ENCODE measurements around the gene STK4.

STK4 gene

DNA sequence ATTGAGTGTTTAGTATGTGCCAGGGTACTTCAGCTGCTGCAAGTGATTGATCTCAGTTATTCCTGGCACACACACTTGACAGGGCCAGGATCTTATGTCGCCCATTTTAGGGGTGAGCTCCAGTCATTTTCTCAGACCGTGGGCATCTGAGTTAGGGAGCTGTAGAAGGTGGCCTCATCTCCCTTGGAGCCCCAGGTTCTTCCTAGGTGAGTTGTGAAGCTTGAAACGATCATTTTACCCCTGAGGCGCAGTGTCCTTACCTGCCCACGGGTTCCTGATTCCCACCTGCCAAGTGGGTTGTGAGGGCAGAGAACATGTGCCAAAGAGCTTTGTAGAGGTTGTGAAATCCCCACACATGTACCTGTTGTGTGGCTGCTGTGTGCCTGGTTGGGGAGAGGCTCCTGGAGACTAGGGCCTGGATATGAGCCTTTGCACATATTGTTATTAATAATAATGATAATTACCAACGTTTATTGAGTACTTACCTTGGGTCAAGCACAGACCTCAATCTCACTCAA is 135.1 kb downstream of the STK4 start:
- Histone ChIP-seq H3K4me2 (ENCODE audit: low read length) (peak overlapping the region; percentile 58), H2BK5ac (ENCODE audit: low read depth, low read length, poor library complexity) (no peak overlapping the region), H3K4me3 (ENCODE audit: low read depth, low read length) (no peak overlapping the region), H3K4me1 (ENCODE audit: control insufficient read depth in 1 of 2, insufficient read depth in 2 of 2, low read length in 2 of 2) (peaks cover 0 to 10% of the 10 kb centered on the region in 2 experiments), H4K12ac (ENCODE audit: low read depth, low read length) (no peak overlapping the region), H3K4ac (ENCODE audit: low read depth, low read length) (peak overlapping the region; percentile 22), H3K18ac (ENCODE audit: low read length) (peak overlapping the region; percentile 41), H2AK5ac (ENCODE audit: low read length) (peak overlapping the region; percentile 5), H3K36me3 (ENCODE audit: control insufficient read depth in 1 of 2, insufficient read depth in 2 of 2, low read length in 2 of 2) (peaks cover 7 to 10% of the 10 kb centered on the region in 2 experiments), H3K14ac (ENCODE audit: low read length) (peak overlapping the region; percentile 11), H4K8ac (ENCODE audit: low read depth, low read length) (peak overlapping the region; percentile 89), H2BK12ac (ENCODE audit: low read length) (peak overlapping the region; percentile 6), H2AFZ (ENCODE audit: insufficient read depth, low read length, poor library complexity) (no peak overlapping the region), H3K9ac (ENCODE audit: low read length) (no peak overlapping the region), H3K23ac (ENCODE audit: low read length) (no peak overlapping the region), H2BK120ac (ENCODE audit: insufficient read depth, low read length, poor library complexity) (peak overlapping the region; percentile 70), H3K9me3 (ENCODE audit: insufficient read depth, low read depth, low read length) (peaks cover 6% of the 10 kb centered on the region), H3K79me2 (ENCODE audit: control insufficient read depth, insufficient read depth, low read length, poor library complexity) (no peaks in the 10 kb centered on the region), H4K91ac (ENCODE audit: low read depth, low read length) (peak overlapping the region; percentile 50), H3K79me1 (ENCODE audit: low read length) (peaks cover 5% of the 10 kb centered on the region), H3K27ac (ENCODE audit: low read depth, low read length) (no peak overlapping the region), H3K27me3 (ENCODE audit: insufficient read depth, low read length) (no peaks in the 10 kb centered on the region)
- no CpG with 5 or more reads among the region's 6 CpGs for WGBS (ENCODE audit: extremely low coverage, insufficient coverage, insufficient read length)
- no peak for DNase-seq

- H3K9ac ChIP-seq (ENCODE audit: low read length) = no peak overlapping the region
- H3K27me3 ChIP-seq (ENCODE audit: insufficient read depth, low read length) = no peaks in the 10 kb centered on the region
- no peak overlapping the region for H2AFZ ChIP-seq (ENCODE audit: insufficient read depth, low read length, poor library complexity)
- H3K27ac ChIP-seq (ENCODE audit: low read depth, low read length) = no peak overlapping the region
- H4K8ac ChIP-seq (ENCODE audit: low read depth, low read length) = no peak overlapping the region
- peaks cover 5% of the 10 kb centered on the region for H3K79me1 ChIP-seq (ENCODE audit: low read length)
- no peak overlapping the region for H3K18ac ChIP-seq (ENCODE audit: low read length)
- no CpG with 5 or more reads among the region's 2 CpGs for WGBS (ENCODE audit: extremely low coverage, insufficient coverage, insufficient read length)
- H4K91ac ChIP-seq (ENCODE audit: low read depth, low read length) = no peak overlapping the region
- H2BK12ac ChIP-seq (ENCODE audit: low read length) = peak overlapping the region; percentile 39
- peaks cover under 1% of the 10 kb centered on the region for H3K9me3 ChIP-seq (ENCODE audit: insufficient read depth, low read depth, low read length)
- no peaks in the 10 kb centered on the region for H3K79me2 ChIP-seq (ENCODE audit: control insufficient read depth, insufficient read depth, low read length, poor library complexity)
- H3K23ac ChIP-seq (ENCODE audit: low read length) = no peak overlapping the region
- H2BK5ac ChIP-seq (ENCODE audit: low read depth, low read length, poor library complexity) = no peak overlapping the region
- DNase-seq = no peak
- H3K4me1 ChIP-seq (ENCODE audit: control insufficient read depth in 1 of 2, insufficient read depth in 2 of 2, low read length in 2 of 2) = peaks cover 0 to 10% of the 10 kb centered on the region in 2 experiments
- H3K4ac ChIP-seq (ENCODE audit: low read depth, low read length) = no peak overlapping the region
- H2BK120ac ChIP-seq (ENCODE audit: insufficient read depth, low read length, poor library complexity) = no peak overlapping the region
- no peak overlapping the region for H3K4me3 ChIP-seq (ENCODE audit: low read depth, low read length)
- peaks cover 0 to 2% of the 10 kb centered on the region in 2 experiments for H3K36me3 ChIP-seq (ENCODE audit: control insufficient read depth in 1 of 2, insufficient read depth in 2 of 2, low read length in 2 of 2)
- no peak overlapping the region for H2AK5ac ChIP-seq (ENCODE audit: low read length)
- H4K12ac ChIP-seq (ENCODE audit: low read depth, low read length) = no peak overlapping the region
- H3K4me2 ChIP-seq (ENCODE audit: low read length) = no peak overlapping the region
- H3K14ac ChIP-seq (ENCODE audit: low read length) = no peak overlapping the region
Measured at GRCh38 chr20:45103072-45103471, 136.8 kb downstream of the STK4 start.

DNA sequence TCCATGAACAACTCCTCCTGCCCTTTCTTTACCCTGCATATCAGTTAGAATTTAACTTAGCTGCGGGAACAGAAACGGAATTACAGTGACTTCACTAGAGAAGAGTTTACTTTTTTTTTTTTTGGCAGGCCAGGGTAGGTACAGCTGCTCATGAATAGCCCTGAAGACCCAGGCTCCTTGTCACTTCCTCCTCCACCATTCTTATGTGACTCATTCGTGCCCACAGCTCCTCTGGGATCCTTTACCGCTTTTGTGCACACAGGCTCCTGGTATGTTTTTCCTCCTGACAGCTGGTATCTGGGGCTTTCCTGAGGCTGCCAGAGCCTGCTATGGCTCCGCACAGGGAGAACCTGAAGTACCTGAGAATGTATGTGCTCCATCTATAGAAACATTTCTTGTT is 138.5 kb downstream of the STK4 start:
- Histone ChIP-seq H4K12ac (ENCODE audit: low read depth, low read length) (no peak overlapping the region), H3K23ac (ENCODE audit: low read length) (no peak overlapping the region), H2BK12ac (ENCODE audit: low read length) (no peak overlapping the region), H3K9ac (ENCODE audit: low read length) (no peak overlapping the region), H2AFZ (ENCODE audit: insufficient read depth, low read length, poor library complexity) (no peak overlapping the region), H2AK5ac (ENCODE audit: low read length) (no peak overlapping the region), H3K79me2 (ENCODE audit: control insufficient read depth, insufficient read depth, low read length, poor library complexity) (no peaks in the 10 kb centered on the region), H3K9me3 (ENCODE audit: insufficient read depth, low read depth, low read length) (no peaks in the 10 kb centered on the region), H4K8ac (ENCODE audit: low read depth, low read length) (no peak overlapping the region), H3K4me1 (ENCODE audit: control insufficient read depth in 1 of 2, insufficient read depth in 2 of 2, low read length in 2 of 2) (peaks cover 0 to 10% of the 10 kb centered on the region in 2 experiments), H3K36me3 (ENCODE audit: control insufficient read depth in 1 of 2, insufficient read depth in 2 of 2, low read length in 2 of 2) (no peaks in the 10 kb centered on the region), H3K18ac (ENCODE audit: low read length) (no peak overlapping the region), H3K79me1 (ENCODE audit: low read length) (peaks cover 5% of the 10 kb centered on the region), H2BK120ac (ENCODE audit: insufficient read depth, low read length, poor library complexity) (no peak overlapping the region), H3K27ac (ENCODE audit: low read depth, low read length) (peak overlapping the region; percentile 10), H3K4me2 (ENCODE audit: low read length) (no peak overlapping the region), H4K91ac (ENCODE audit: low read depth, low read length) (no peak overlapping the region), H3K14ac (ENCODE audit: low read length) (no peak overlapping the region), H3K4ac (ENCODE audit: low read depth, low read length) (no peak overlapping the region), H3K27me3 (ENCODE audit: insufficient read depth, low read length) (no peaks in the 10 kb centered on the region), H2BK5ac (ENCODE audit: low read depth, low read length, poor library complexity) (no peak overlapping the region), H3K4me3 (ENCODE audit: low read depth, low read length) (no peak overlapping the region)
- peak; percentile 83 to 85 for DNase-seq
- WGBS (ENCODE audit: extremely low coverage, insufficient coverage, insufficient read length) = no CpG with 5 or more reads among the region's 5 CpGs

- Histone ChIP-seq H3K9me3 (ENCODE audit: insufficient read depth, low read depth, low read length) (peaks cover under 1% of the 10 kb centered on the region), H2BK12ac (ENCODE audit: low read length) (no peak overlapping the region), H3K79me1 (ENCODE audit: low read length) (peaks cover 5% of the 10 kb centered on the region), H3K4me2 (ENCODE audit: low read length) (no peak overlapping the region), H3K79me2 (ENCODE audit: control insufficient read depth, insufficient read depth, low read length, poor library complexity) (no peaks in the 10 kb centered on the region), H3K23ac (ENCODE audit: low read length) (no peak overlapping the region), H2AFZ (ENCODE audit: insufficient read depth, low read length, poor library complexity) (no peak overlapping the region), H4K8ac (ENCODE audit: low read depth, low read length) (no peak overlapping the region), H4K12ac (ENCODE audit: low read depth, low read length) (no peak overlapping the region), H3K27me3 (ENCODE audit: insufficient read depth, low read length) (no peaks in the 10 kb centered on the region), H2BK120ac (ENCODE audit: insufficient read depth, low read length, poor library complexity) (peak overlapping the region; percentile 13), H3K27ac (ENCODE audit: low read depth, low read length) (peak overlapping the region; percentile 10), H3K4ac (ENCODE audit: low read depth, low read length) (no peak overlapping the region), H2AK5ac (ENCODE audit: low read length) (no peak overlapping the region), H2BK5ac (ENCODE audit: low read depth, low read length, poor library complexity) (no peak overlapping the region), H3K36me3 (ENCODE audit: control insufficient read depth in 1 of 2, insufficient read depth in 2 of 2, low read length in 2 of 2) (no peaks in the 10 kb centered on the region), H3K4me3 (ENCODE audit: low read depth, low read length) (no peak overlapping the region), H3K4me1 (ENCODE audit: control insufficient read depth in 1 of 2, insufficient read depth in 2 of 2, low read length in 2 of 2) (peaks cover 0 to 10% of the 10 kb centered on the region in 2 experiments), H4K91ac (ENCODE audit: low read depth, low read length) (no peak overlapping the region), H3K18ac (ENCODE audit: low read length) (no peak overlapping the region), H3K9ac (ENCODE audit: low read length) (no peak overlapping the region), H3K14ac (ENCODE audit: low read length) (no peak overlapping the region)
- DNase-seq = no peak
- no CpG with 5 or more reads among the region's 2 CpGs for WGBS (ENCODE audit: extremely low coverage, insufficient coverage, insufficient read length)
Measured at GRCh38 chr20:45105317-45105716, 139.0 kb downstream of the STK4 start.

All from trophoblast cell (in vitro differentiated cells and primary cell).